Fibroblast of mammary gland (primary cell): Measurements from ENCODE around the gene SOX13.

Experiments
- DNase-seq: peaks from one replicate; pipeline ENCODE4 v3.0.0-alpha.2; 2010; ENCODE audit warnings: low read depth
- H3K4me3 ChIP-seq: 2 replicates; pipeline ENCODE4 v1.5.1; 2011; ENCODE audit warnings: low read depth, mild to moderate bottlenecking, low read length, moderate library complexity; ENCODE audit not compliant: control insufficient read depth
- TF ChIP-seq, protein P1 (sequence below): conservative IDR thresholded peaks from 2 replicates; pipeline ENCODE4 v1.5.1; 2011; ENCODE audit warnings: low read depth, low read length, inconsistent platforms; ENCODE audit not compliant: control insufficient read depth, insufficient read depth

SOX13 gene

GRCh38 chr1:204170494-204171155 is 97.7 kb downstream of the SOX13 start:
- TF ChIP-seq, protein P1, sequence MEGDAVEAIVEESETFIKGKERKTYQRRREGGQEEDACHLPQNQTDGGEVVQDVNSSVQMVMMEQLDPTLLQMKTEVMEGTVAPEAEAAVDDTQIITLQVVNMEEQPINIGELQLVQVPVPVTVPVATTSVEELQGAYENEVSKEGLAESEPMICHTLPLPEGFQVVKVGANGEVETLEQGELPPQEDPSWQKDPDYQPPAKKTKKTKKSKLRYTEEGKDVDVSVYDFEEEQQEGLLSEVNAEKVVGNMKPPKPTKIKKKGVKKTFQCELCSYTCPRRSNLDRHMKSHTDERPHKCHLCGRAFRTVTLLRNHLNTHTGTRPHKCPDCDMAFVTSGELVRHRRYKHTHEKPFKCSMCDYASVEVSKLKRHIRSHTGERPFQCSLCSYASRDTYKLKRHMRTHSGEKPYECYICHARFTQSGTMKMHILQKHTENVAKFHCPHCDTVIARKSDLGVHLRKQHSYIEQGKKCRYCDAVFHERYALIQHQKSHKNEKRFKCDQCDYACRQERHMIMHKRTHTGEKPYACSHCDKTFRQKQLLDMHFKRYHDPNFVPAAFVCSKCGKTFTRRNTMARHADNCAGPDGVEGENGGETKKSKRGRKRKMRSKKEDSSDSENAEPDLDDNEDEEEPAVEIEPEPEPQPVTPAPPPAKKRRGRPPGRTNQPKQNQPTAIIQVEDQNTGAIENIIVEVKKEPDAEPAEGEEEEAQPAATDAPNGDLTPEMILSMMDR = no peak
- DNase-seq = peak; percentile 8
- no peak overlapping the region for H3K4me3 ChIP-seq

DNA sequence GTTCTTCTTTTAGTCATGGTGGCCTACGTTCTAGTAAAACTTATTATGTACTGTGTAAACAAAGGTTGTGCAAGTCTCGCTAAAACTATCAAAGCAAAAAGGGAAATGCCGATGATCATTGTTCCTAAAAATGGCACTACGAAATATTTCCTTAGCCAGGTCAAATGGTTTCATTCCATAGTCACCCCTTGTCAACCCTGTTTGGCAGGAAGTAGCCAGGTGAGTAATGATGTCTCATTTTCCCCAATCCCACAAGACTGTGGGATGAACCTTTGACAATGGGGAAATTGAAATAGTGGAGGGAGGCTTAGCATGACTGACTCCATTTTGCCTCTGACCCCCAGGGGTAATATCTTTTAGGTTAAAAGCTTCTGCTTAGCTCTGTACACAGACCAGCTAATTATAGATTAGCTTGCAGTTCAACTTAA is 98.8 kb downstream of the SOX13 start:
- DNase-seq = peak; percentile 71
- TF ChIP-seq, protein P1 = no peak
- no peak overlapping the region for H3K4me3 ChIP-seq

GRCh38 chr1:204172404-204173029 is 99.6 kb downstream of the SOX13 start:
- TF ChIP-seq, protein P1 = no peak
- no peak overlapping the region for H3K4me3 ChIP-seq
- no peak for DNase-seq

DNA sequence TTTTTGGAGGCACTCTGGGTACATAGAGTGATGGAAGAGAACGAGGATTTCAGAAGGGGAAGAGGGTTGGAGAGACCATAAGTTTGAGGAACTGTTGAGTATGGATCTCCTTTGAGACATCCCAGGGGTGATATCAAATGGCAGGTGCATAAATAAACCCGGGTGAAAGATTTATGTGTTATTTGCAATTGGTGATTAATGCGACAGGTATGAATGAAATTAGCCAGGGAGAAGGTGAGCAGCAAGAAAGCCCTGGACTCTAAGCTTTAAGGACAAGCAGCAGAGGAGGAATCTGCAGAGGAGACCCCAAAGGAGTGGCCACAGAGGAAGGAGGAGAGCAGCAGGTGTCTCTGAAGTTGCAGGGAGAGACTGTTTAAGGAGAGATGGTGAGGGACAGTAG is 102.0 kb downstream of the SOX13 start:
- TF ChIP-seq, protein P1 = no peak

GRCh38 chr1:204176049-204176448 is 103.1 kb downstream of the SOX13 start:
- TF ChIP-seq, protein P1 = no peak
- DNase-seq = no peak
- no peak overlapping the region for H3K4me3 ChIP-seq

More for the DNA sequence above, 102.0 kb downstream of the SOX13 start:
- no peak overlapping the region for H3K4me3 ChIP-seq
- no peak for DNase-seq

DNA sequence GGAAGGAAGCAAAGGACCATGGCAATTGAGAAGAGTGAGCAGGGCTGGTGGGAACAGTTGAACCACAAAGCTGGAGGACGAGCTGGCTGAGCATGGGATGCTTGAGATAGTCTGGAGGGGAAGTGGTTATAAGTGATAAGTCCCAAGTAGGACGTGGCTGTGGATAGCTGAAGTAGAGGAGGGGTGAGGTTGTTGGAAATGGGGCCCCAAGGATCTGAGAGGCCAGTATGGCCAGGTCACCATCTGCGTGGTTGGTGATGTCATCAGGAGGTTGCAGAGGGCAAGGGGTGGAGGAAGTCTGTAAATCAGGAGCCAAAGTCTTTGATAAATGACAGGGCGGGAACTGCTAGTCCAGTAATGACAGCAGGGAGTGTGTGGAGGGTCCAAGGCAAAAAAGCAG is 104.2 kb downstream of the SOX13 start:
- H3K4me3 ChIP-seq = no peak overlapping the region
- TF ChIP-seq, protein P1 = no peak
- DNase-seq = peak; percentile 19
